RWPE1 (cell line): ENCODE data around the gene OLIG1.

ENCODE experiments used
- CTCF ChIA-PET: fragments of 350-600 bp; sonication (Branson Sonifier 250); formaldehyde crosslinking; extraction: SDS; loops from one replicate; lab custom pipeline; 2021; lab: Yijun Ruan, JAX
- POLR2A ChIA-PET: fragments of 400-600 bp; formaldehyde crosslinking; extraction: SDS; loops from one replicate; lab custom pipeline; 2020; ENCODE audit warnings: antibody characterized with exemption; ENCODE audit not compliant: low non-redundant PET; lab: Yijun Ruan, JAX
- DNase-seq: peaks from one replicate; pipeline ENCODE4 v3.0.0; 2012; ENCODE audit warnings: low spot score
- H3K27ac ChIP-seq: fragments of 450-650 bp; 2 replicates; pipeline ENCODE4 v1.5.1; 2017
- CTCF ChIP-seq: fragments of 450-650 bp; conservative IDR thresholded peaks from 2 replicates; pipeline ENCODE4 v1.5.1; 2017; ENCODE audit warnings: low read depth, mild to moderate bottlenecking

OLIG1 gene

DNA sequence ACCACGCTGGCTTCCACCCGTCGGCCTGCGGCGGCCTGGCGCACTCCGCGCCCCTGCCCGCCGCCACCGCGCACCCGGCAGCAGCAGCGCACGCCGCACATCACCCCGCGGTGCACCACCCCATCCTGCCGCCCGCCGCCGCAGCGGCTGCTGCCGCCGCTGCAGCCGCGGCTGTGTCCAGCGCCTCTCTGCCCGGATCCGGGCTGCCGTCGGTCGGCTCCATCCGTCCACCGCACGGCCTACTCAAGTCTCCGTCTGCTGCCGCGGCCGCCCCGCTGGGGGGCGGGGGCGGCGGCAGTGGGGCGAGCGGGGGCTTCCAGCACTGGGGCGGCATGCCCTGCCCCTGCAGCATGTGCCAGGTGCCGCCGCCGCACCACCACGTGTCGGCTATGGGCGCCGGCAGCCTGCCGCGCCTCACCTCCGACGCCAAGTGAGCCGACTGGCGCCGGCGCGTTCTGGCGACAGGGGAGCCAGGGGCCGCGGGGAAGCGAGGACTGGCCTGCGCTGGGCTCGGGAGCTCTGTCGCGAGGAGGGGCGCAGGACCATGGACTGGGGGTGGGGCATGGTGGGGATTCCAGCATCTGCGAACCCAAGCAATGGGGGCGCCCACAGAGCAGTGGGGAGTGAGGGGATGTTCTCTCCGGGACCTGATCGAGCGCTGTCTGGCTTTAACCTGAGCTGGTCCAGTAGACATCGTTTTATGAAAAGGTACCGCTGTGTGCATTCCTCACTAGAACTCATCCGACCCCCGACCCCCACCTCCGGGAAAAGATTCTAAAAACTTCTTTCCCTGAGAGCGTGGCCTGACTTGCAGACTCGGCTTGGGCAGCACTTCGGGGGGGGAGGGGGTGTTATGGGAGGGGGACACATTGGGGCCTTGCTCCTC is 42.3 kb upstream of the OLIG1 start:
- DNase-seq: no peak
- CTCF ChIA-PET: interaction anchor here (0.6 kb wide), 1 partner anchor 418 kb away, joined by 3 read pairs; no protein-coding TSS in a partner anchor
- no peak overlapping the region for H3K27ac ChIP-seq
- POLR2A ChIA-PET: no interaction called here
- TF ChIP-seq CTCF: no peak

- DNase-seq: no peak
- ChIA-PET POLR2A (no interaction called here), CTCF (no interaction called here)
- no peak overlapping the region for H3K27ac ChIP-seq
- TF ChIP-seq CTCF: no peak
Measured at GRCh38 chr21:33028287-33028670, 41.7 kb upstream of the OLIG1 start.

- H3K27ac ChIP-seq: no peak overlapping the region
- POLR2A ChIA-PET: no interaction called here
- DNase-seq: no peak
- CTCF ChIA-PET: no interaction called here
- TF ChIP-seq CTCF: no peak
Measured at GRCh38 chr21:33028773-33029384, 41.1 kb upstream of the OLIG1 start.

- CTCF ChIA-PET: no interaction called here
- POLR2A ChIA-PET: no interaction called here
- DNase-seq: no peak
Measured at GRCh38 chr21:33029385-33029921, 40.5 kb upstream of the OLIG1 start.

DNA sequence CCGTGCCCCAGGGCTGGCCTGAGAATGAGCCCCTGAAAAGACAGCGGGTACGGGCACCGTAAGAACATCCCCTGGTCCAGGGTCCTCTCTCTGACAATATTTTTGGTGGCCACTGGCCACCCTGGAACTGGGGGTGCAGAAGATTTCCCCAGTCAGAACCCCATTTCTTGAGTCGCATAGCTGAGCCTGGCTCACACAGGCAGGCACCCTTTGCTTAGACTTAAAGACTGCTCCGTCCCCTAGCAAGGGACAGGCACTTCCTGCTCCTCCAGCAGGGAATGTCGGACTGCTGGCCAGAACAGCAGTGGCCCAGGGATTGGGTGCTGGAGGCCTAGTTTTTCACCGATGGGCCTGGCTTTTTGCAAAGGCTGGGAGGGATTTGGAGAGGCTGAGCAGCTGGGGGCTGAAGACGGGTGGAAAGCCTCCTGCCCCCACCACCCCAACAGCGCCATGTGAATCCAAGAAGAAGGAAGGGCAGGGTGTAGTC is 39.9 kb upstream of the OLIG1 start:
- POLR2A ChIA-PET: no interaction called here
- DNase-seq: no peak

More at GRCh38 chr21:33029385-33029921, 40.5 kb upstream of the OLIG1 start:
- no peak for TF ChIP-seq CTCF
- no peak overlapping the region for H3K27ac ChIP-seq

More for the DNA sequence above, 39.9 kb upstream of the OLIG1 start:
- TF ChIP-seq CTCF: no peak
- no peak overlapping the region for H3K27ac ChIP-seq
- CTCF ChIA-PET: no interaction called here
